Measurements from ENCODE around the gene SCYL1. TPM values are rescaled to one million over a fixed set of nuclear protein-coding genes. Genes with fewer than 3 reads are reported as not detected.

Gene SCYL1
- polyA plus RNA-seq, 1 donor (not counting 4 experiments of a cell fraction or from before 2014, with no cell fraction given) = 31.3 TPM

DNA sequence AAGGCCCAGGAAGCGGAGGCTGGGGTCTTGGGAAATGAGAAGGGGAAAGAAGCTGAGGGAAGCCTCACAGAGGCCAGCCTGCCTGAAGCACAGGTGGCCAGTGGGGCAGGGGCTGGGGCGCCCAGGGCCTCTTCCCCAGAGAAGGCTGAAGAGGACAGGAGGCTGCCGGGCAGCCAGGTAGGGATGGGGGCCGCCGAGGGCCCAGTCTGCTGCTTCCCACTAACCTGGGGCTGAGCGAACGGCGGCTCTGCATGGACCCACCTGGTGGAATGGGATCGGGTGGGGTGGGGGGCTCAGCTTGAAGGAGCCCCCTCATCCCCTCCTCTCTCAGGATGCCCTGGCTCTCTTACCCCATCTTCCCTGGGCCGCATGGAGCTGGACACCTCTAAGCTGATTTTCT is 58.7 kb downstream of the SCYL1 start:
- H3K79me2 ChIP-seq (ENCODE audit: control insufficient read depth, insufficient read depth, low read length) = no peaks in the 10 kb centered on the region
- H3K9me1 ChIP-seq (ENCODE audit: control insufficient read depth, extremely low read depth, insufficient read depth, low read length) = no peaks in the 10 kb centered on the region
- FAIRE-seq (no peak), DNase-seq (ENCODE audit: low read depth, low spot score) (no peak)
- no peak overlapping the region for H3K4me3 ChIP-seq (ENCODE audit: control insufficient read depth in 2 of 3, extremely low read depth in 1 of 3, insufficient read depth in 2 of 3, low read depth in 1 of 3, low read length in 3 of 3)
- TF ChIP-seq EZH2 (IDR thresholded peaks at IDR 0.05; ENCODE audit: low read length) = no peak
- TF ChIP-seq, protein P1, sequence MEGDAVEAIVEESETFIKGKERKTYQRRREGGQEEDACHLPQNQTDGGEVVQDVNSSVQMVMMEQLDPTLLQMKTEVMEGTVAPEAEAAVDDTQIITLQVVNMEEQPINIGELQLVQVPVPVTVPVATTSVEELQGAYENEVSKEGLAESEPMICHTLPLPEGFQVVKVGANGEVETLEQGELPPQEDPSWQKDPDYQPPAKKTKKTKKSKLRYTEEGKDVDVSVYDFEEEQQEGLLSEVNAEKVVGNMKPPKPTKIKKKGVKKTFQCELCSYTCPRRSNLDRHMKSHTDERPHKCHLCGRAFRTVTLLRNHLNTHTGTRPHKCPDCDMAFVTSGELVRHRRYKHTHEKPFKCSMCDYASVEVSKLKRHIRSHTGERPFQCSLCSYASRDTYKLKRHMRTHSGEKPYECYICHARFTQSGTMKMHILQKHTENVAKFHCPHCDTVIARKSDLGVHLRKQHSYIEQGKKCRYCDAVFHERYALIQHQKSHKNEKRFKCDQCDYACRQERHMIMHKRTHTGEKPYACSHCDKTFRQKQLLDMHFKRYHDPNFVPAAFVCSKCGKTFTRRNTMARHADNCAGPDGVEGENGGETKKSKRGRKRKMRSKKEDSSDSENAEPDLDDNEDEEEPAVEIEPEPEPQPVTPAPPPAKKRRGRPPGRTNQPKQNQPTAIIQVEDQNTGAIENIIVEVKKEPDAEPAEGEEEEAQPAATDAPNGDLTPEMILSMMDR (optimal IDR thresholded peaks at IDR 0.05 in 1 of 3, IDR thresholded peaks at IDR 0.05 in 1 of 3, conservative IDR thresholded peaks at IDR 0.05 in 1 of 3; ENCODE audit: extremely low read depth in 1 of 3, insufficient read depth in 2 of 3, low read length in 3 of 3) = no peak
- H3K4me2 ChIP-seq (ENCODE audit: control insufficient read depth, extremely low read depth, insufficient read depth, low read depth, low read length) = no peak overlapping the region
- peaks cover 10% of the 10 kb centered on the region for H3K4me1 ChIP-seq (ENCODE audit: control insufficient read depth, extremely low read depth, insufficient read depth, low read length)
- peaks cover 17 to 18% of the 10 kb centered on the region in 2 experiments for H3K36me3 ChIP-seq (ENCODE audit: control insufficient read depth in 2 of 2, extremely low read depth in 1 of 2, insufficient read depth in 2 of 2, low read length in 2 of 2)
- no peak overlapping the region for H3K9ac ChIP-seq (ENCODE audit: control insufficient read depth, extremely low read depth, insufficient read depth, low read length)
- no peaks in the 10 kb centered on the region for H3K27me3 ChIP-seq (ENCODE audit: control insufficient read depth, extremely low read depth, insufficient read depth, low read length)
- H3K9me3 ChIP-seq (ENCODE audit: control insufficient read depth, low read depth, low read length) = no peaks in the 10 kb centered on the region
- H2AFZ ChIP-seq (ENCODE audit: control insufficient read depth, low read length) = no peak overlapping the region
- H3K27ac ChIP-seq (ENCODE audit: control insufficient read depth, insufficient read depth, low read length) = no peak overlapping the region
- dilution Hi-C loops (cut with MboI; ENCODE audit: extremely low pct_ligation_motif_present, low sequenced_read_pairs) = no loop called here
- H4K20me1 ChIP-seq (ENCODE audit: control insufficient read depth, extremely low read depth, insufficient read depth, low read length) = peaks cover 4% of the 10 kb centered on the region

DNA sequence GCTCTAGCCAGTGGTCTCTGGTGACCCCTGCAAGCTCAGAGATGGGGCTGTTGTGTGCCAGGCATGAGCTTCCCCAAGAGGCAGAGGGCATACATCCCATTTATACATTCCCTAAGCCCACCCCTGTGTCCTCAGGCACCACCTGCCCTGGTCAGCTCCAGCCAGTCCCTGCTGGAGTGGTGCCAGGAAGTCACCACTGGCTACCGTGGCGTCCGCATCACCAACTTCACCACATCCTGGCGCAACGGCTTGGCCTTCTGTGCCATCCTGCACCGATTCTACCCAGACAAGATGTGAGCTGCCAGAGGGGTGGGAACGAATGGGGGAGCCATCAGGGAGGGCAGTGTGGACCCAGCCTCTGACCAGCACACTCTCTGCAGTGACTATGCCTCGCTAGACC is 59.2 kb downstream of the SCYL1 start:
- H3K9ac ChIP-seq (ENCODE audit: control insufficient read depth, extremely low read depth, insufficient read depth, low read length) = no peak overlapping the region
- no peak overlapping the region for H2AFZ ChIP-seq (ENCODE audit: control insufficient read depth, low read length)
- DNase-seq (ENCODE audit: low read depth, low spot score) = no peak
- H3K9me3 ChIP-seq (ENCODE audit: control insufficient read depth, low read depth, low read length) = no peaks in the 10 kb centered on the region
- peaks cover 16 to 18% of the 10 kb centered on the region in 2 experiments for H3K36me3 ChIP-seq (ENCODE audit: control insufficient read depth in 2 of 2, extremely low read depth in 1 of 2, insufficient read depth in 2 of 2, low read length in 2 of 2)
- H3K27me3 ChIP-seq (ENCODE audit: control insufficient read depth, extremely low read depth, insufficient read depth, low read length) = no peaks in the 10 kb centered on the region
- peaks cover 4% of the 10 kb centered on the region for H4K20me1 ChIP-seq (ENCODE audit: control insufficient read depth, extremely low read depth, insufficient read depth, low read length)
- no peaks in the 10 kb centered on the region for H3K9me1 ChIP-seq (ENCODE audit: control insufficient read depth, extremely low read depth, insufficient read depth, low read length)
- H3K4me2 ChIP-seq (ENCODE audit: control insufficient read depth, extremely low read depth, insufficient read depth, low read depth, low read length) = no peak overlapping the region
- dilution Hi-C loops (cut with MboI; ENCODE audit: extremely low pct_ligation_motif_present, low sequenced_read_pairs) = no loop called here
- FAIRE-seq = no peak
- H3K27ac ChIP-seq (ENCODE audit: control insufficient read depth, insufficient read depth, low read length) = no peak overlapping the region
- H3K4me1 ChIP-seq (ENCODE audit: control insufficient read depth, extremely low read depth, insufficient read depth, low read length) = peaks cover 10% of the 10 kb centered on the region
- no peak overlapping the region for H3K4me3 ChIP-seq (ENCODE audit: control insufficient read depth in 2 of 3, extremely low read depth in 1 of 3, insufficient read depth in 2 of 3, low read depth in 1 of 3, low read length in 3 of 3)
- no peaks in the 10 kb centered on the region for H3K79me2 ChIP-seq (ENCODE audit: control insufficient read depth, insufficient read depth, low read length)
- TF ChIP-seq, protein P1 (optimal IDR thresholded peaks at IDR 0.05 in 1 of 3, IDR thresholded peaks at IDR 0.05 in 1 of 3, conservative IDR thresholded peaks at IDR 0.05 in 1 of 3; ENCODE audit: extremely low read depth in 1 of 3, insufficient read depth in 2 of 3, low read length in 3 of 3) = no peak
- no peak for TF ChIP-seq EZH2 (IDR thresholded peaks at IDR 0.05; ENCODE audit: low read length)
